GM03348 (cell line): Measurements from ENCODE around the gene ZMYM4.

ENCODE experiments used
- DNase-seq: peaks from one replicate; pipeline ENCODE4 v3.0.0; 2012; ENCODE audit warnings: low spot score

Gene ZMYM4

DNA sequence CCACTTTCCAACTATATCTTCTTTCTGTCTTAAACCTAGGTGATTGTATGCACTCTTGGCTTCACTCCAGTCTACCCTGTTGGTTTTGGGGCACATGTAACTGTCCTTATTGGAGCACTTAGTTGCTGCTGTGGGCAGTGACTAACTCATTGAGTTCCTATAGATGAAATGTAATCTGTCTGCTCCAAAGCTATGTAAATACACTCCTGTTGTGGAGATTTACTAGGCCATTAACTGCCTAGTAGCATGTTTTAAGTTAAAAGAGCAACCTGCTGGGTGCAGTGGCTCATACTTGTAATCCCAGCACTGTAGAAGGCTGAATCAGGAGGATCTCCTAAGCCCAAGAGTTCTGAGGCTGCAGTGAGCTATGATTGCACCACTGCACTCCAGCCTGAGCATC lies 137.6 kb downstream of the ZMYM4 start:
- no peak for DNase-seq

DNA sequence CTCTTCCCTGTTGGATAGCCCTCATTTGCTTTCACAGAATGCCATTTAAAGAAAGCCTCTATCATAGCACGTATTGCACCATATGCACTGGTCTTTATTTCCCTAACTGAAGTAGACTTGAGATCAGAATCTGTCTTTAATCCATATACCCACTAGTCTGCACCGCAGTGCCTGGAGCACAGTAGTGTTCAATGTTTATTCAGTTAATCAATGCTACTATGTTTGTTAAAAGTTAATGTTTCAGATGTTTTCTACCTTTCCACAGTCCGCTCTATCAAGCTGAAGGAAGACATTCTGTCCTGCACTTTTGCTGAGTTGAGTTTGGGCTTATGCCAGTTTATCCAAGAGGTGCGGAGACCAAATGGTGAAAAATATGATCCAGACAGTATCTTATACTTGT lies 139.2 kb downstream of the ZMYM4 start:
- DNase-seq, result no peak

DNA sequence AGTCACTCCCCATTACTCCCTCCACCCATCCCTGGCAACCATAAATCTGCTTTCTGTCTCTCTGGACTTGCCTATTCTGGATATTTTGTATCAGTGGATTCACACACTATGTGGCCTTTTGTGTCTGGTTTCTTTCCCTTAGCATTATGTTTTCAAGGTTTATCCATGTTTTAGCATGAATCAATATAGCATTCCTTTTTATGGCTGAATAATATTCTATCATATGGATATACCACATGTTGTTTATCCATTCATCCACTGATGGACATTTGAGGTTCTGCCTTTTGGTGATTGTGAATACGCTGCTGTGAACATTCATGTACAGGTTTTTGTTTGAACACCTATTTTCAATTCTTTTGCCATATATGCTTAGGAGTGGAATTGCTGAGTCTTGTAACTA lies 140.4 kb downstream of the ZMYM4 start:
- no peak for DNase-seq

DNA sequence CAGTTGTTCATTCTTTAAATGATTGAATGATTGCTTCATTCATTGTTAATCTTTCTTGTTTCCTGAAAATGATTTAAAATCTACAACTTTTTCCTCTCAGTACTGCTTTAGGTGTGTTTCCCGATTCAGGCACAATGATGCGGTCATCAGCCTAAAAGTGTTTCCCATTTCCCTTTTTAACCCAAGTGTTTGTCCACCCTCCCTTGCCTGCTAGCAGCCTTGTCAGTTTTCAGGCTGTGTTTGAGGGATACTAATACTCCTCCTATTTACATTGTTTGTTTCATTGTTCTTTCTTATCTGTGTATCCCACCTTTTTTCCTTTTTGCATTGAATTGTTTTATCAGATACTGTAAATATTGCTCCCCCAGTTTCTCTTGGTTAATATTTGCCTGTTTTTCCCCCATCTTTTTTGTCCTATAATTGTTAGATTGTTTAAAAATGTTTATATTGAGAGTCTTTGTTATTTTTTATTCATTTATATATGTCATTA lies 157.6 kb downstream of the ZMYM4 start:
- no peak for DNase-seq

DNA sequence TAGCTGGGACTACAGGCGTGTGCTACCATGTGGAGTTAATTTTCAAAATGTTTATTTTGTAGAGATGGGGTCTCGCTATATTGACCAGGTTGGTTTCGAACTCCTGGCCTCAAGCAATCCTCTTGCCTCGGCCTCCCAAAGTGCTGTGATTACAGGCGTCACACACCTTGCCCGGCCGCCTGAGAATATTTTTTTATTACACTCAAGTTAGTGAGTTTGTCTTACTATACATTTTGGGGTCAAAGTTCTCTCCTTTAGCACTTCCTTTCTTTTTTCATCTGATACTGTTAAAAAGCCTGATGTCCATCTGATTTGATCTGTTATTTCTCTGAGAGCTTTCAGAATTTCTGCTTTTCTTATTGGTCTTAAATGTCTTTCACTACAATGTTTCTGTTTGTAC lies 159.9 kb downstream of the ZMYM4 start:
- DNase-seq, result no peak

DNA sequence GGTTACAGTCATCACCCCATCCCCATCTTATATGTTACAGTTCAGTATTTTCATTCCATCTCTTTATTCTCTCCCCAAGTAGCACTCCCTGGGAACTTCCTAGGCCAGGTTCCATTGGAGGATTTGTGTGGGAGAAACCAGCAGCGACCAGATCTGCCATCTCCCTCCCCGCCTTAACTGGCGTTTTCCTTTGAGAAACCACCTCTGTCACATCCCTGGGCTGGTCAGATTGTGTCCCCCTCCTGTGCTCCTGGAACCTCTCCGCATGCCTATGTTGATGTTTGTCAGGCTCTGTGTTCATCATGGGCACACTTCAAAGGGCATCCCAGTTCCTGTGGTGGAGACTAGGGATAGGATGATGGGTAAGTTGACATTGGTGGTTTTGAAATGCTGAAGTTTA lies 162.3 kb downstream of the ZMYM4 start:
- no peak for DNase-seq

DNA sequence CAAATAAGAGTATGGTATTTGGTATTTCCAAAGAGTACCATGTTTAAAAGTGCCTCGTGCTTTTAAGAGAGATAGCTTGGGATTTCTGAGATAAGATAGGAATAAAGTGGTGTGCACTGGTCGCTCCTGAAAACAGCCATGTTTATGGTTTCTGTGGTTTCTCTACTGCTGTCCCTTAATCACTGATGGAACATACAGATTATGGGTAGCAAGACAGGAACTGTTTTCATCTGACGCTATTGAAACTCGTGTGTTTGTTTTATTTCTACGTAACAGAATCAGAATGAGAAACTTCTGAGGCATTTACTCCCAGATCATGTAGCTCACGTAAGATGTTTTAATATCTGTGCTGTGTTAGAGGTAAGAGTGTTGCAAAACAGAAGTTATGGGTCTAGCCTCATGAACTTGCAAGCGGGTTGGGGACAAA lies 162.7 kb downstream of the ZMYM4 start:
- no peak for DNase-seq

DNA sequence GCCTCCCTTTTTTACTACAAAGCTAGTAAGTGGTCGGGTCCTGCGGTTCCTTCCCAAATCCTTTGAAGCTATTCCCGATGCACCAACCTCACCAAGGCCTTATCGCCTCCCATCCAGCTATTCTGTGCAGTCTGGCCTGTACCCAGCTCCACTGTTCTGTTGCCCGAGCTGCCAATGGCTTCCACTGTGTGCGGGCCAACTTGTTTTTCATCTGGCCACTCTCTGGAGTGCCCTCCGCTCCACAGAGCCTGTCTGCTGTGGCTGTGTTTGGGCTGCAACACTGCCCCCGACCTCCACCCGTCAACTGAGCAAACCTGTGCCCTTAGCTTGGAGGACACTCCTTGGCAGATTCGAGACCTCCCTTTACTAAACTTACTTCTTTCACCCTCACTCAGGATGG lies 163.7 kb downstream of the ZMYM4 start:
- no peak for DNase-seq

DNA sequence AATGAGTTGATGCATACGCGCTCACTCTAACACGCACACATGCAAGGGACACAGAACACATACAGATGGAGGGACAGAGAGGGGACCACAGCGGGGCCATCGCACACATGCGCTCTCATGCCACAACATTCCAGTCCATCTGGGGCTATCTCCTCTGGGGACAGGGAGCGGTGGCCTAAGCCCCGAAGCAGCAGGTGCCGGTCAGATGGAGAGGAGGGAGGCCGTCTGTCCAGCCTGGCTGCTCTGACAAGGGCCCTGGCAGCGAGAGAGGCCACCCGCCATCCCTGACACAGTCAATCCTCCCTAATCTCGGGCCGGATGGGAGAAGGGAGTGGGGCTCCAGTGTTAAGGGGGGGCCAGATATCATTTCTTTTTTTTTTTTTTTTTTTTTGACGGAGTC lies 165.2 kb downstream of the ZMYM4 start:
- no peak for DNase-seq

DNA sequence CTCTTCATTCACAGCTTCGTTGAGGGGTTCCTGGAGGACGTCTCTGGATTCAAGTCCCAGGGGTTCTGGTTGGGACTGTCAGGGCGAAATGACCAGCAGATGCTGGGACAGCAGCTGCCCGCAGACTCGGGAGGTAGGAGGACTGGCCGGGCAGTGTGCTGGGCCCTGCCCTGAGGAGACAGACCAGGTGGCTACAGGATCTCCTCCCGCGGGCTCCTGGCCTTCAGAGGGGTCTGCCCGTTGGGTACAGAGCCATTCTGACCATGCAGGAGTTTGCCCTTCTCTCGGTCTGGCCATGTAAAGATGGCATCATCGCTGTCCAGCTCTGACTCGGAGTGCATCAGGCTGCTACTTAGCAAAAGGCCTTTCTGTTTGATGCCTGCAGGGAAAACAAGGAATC lies 166.2 kb downstream of the ZMYM4 start:
- no peak for DNase-seq

DNA sequence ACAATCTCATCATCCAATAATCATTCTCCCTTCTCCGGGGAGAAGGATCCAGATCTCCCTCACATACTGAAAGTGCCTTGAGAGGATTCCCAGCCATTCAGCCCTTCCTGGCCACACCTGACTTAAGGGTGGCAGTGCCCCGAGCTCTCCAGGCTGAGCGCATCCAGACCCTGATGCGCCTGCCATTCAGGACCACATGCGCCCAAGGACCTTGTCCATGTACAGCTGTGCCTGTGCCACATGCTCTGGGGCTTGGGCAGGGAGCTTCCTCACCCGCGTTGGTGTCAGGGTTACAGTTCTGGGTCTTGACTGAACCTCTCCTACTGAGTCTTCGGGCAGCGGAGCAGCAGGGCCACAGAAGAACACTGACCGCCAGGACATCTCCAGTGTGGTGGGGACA lies 167.6 kb downstream of the ZMYM4 start:
- DNase-seq, result no peak

DNA sequence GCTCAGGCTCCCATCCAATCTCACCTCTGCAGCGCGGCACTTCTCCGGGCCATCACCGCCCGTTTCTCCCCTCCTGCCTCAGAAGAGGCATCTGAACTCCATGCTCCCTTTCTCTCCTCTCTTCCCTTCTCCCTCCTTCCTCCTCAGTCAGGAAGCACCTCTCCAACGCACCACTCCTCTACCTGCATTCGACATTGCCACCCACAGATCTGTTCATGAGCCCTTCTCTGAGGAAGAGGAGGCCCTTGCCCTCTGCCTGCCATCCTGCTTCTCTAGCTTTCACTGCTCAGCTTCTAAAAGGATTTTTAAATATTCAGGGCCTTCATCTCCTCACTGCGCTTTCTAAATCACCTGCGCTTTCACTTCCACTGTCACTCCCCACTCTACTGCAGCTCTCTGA lies 168.7 kb downstream of the ZMYM4 start:
- DNase-seq, result no peak

DNA sequence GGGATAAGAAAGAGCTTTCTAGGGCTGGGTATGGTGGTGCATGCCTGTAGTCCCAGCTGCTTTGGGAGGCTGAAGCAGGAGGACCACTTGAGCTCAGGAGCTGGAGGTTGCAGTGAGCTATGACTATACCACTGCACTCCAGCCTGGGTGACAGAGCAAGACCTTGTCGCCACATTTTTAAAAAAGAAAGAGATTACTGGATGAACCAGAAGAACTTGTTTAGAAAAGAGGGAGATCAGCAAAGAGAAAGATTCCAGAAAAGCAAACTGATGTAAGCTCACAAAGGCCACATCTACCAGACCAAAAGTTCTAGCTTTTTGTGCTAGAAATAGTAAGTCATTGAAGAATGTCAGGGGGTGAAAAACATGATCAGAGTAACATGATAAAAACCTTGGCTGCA lies 171.1 kb downstream of the ZMYM4 start:
- no peak for DNase-seq

DNA sequence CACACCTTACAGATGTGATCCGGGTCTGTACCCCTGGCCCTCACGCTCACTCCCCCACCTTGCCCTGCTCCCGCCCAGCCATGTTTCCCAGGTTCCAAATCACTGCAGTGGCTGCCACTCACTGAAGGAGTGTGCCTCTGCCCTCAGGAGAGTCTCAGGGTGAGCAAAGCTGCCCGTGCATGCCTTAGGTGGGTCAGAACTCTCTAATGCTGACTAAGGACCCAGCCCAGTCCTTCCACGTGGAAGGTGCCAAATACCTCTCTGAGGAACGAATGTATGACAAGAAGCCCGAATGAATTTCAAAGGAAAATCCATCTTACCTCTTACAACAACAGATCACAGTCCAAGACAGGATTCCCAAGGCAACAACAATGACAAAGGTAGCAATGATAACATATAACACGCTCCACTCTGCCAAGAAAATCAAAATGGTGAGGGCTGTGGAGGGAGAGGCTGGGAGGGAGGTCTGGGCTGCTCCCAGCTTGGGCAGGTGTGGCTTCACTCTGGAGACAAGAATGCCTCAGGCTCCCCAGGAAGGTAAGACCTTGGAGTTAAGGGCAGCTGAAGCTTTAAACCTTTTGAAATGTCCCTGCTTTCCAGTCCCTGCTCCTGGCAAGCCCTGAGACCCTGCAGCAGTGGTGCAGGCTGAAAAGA lies 173.5 kb downstream of the ZMYM4 start:
- no peak for DNase-seq

DNA sequence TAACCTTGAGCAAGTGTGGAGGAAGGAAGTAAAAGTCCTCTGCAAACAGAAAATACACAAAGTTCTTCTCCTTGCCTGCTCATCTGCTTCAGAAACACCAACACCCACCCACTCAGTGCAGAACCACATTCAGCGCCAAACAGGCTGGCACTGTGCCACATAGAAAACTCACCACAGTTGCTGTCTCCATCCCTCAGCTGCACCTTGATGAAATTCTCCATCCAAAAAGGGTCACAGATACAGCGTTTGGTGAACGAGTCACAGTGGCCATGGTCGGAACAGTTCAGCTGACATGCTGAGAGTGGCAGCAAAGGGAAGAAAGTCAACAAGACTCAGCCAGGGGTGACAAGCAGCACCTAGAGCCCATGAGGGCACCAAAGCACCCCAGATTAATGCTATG lies 174.2 kb downstream of the ZMYM4 start:
- DNase-seq, result no peak

DNA sequence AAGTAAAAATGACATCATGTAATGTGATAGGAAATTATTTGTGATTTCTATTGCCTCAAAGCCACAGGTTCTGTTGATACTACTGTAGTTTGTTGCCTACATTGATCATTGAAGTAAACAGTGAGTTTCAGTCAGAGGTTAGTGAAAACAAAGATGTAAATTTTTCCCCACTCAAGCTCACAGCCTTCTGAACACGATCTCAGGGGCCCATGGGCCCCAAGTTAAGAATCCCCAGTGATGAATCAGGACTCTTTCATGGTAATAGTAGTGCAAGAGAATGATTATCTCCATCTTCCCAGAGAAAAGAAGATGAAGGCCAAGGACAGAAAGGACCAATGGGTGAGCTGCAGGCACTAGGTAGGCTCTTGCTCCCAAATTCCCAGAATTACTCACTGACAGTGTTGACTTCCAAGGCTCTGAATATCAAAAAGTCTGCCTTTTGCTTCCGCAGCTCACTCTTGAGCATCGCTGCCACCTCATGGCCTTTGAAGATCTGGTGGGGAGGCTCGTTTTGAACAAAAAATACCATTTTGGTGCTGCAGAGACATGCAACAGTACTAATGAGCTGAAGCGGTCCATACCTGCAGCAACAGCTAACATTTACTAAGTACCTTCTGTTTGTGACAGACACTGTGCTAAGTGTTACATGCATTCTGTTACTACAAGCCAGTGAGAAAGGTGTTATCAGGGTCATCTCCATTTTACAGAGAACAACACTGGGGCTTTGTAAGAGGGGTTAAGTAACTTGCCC lies 175.4 kb downstream of the ZMYM4 start:
- DNase-seq, result no peak

DNA sequence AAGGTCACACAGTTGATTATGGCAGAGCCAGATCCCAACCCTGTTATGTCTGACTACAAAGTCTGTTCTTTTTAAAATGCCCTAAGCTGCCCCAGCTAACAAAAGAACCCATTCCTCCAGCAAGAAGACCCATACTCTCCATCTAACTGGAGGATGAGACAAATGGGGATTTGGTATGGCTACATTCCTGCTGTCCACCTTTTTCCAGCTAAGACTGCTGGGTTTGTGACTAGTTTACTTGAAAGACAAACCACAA lies 175.9 kb downstream of the ZMYM4 start:
- no peak for DNase-seq

DNA sequence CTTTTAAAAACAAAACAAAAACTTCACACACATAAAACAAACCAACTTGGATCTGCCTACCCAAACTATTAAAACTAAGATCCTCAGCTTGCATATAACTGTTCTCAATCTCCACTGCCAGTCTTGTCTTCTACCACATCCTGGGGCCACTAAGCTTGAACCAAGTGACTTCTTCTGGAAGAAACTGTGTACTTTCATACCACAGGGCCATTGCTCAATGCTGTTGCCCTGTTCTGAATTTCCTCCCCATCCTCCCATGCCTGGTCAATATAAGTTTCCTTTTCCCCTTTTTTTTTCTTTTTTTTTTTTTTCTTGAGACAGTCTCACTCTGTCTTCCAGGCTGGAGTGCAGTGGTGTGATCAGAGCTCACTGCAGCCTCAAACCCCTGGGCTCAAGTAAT lies 178.8 kb downstream of the ZMYM4 start:
- no peak for DNase-seq

DNA sequence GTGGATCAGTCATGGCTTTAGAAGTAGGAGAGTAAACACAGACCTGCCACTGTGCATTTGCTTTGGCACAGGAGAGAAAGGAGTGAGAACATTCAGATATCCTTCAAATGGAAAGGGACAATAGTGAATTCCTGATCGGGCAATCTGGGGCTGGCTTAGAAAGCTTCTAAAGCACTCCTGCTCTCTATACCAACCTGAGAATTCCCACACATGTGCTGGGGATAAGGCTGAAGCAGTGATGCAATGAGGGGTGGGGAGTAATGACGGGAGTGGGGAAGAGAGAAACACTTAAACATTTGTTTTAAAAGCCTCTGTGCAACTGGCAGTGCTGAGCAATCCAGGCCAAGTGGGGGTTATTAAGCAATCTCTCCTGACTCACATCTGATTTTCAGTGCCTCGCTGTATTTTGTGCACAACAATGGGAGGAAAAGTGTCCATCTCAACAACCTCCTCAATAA lies 179.9 kb downstream of the ZMYM4 start:
- DNase-seq, result peak; percentile 91

DNA sequence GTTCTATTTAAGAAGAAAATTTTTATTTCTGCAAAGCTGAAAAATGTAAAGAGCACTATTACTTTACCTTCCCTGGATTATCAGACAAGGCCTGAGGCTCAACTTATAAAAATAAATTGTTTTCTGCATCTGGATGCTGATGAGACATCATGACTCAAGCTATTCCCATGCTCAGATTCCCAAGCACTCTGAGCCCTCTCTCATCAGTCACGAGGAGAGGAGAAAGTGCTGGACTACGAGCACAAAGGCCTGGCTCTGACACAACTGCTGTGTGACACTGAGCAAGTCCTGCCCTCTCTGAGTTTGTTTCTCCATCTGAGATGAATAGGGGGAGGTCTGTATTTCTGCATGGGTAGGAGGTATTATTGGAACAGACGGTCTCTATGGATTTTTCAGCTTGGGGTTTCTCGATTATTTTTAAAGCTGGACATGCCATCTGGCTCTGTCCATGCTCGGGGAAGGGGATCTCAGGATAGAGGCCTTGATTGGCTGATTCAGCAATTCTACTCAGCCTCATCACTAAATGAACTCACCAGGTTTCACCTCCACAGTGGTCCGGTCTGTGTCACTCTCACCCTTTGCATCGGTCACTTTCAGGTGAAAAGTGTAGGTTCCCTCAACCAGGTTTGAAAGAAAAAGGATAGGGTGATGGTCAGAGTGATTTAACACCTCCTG lies 181.0 kb downstream of the ZMYM4 start:
- DNase-seq, result peak; percentile 82

DNA sequence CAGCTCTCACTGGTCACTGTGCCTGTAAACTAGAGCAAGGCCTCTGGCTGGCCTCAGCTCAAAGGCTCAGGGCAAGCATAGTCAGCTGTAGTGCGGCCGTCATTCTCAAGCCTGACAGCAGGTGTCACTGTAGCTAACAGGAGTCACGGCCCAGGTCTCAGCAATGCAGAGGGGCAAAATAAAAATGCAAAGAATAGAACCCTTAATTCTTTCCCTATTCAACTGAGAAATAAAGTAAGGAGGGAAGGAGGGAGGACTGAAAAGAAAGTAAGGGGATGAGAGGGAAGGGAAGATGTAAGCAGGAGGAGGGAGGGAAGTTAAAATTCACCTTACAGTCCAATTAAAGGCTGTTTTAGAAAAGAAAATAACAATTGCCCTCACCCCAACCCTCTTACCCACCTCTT lies 182.6 kb downstream of the ZMYM4 start:
- DNase-seq, result peak; percentile 81

DNA sequence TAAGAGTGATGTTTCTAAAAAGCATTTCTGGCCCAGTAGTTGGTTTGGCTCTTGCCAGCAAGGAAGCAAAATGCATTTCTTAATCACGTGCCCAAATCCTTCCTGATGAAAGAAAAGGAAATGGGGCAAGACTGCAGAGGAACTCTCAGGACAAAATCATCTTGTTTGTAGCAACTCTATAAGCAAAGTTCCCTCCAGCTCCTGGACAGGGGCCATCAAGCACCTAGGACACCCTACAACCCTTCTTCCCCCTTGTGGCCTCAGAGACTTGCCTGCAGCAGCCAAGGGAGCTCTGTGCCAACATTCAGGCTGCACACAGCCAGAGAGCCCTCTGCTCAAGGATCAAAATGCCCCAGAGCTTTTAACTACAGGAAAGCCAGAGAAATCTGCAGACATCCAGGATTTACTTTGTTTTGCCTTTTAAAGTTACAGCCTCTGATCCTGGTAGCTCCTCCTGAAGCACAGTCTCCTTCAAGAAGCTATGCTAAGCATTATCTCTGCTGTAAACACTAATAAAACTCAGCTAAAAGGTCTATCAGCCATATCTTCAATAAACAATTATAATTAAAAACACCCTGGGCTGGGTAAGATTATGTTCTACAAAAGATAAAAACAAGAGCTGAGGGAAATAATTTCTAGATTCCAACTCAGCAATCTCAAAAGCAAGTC lies 183.7 kb downstream of the ZMYM4 start:
- peak; percentile 58 for DNase-seq

DNA sequence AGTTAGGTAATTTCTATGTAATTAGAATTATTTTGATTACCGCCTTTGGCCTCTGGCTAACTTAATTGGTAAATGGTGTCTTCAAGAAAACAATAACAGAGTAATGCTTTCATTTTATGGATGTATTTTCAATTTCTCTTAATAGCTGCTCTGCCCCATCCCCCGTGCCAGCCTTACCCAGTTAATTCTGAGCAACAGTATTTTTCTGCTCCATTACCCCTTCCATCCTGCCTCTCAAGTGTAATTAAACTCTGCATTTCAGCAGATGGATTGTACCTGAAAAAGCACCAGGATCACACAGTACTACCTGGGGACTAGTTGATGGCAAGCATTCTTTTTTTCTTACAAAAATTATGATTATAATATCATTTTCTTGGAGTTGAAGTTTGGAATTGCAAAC lies 184.5 kb downstream of the ZMYM4 start:
- no peak for DNase-seq
